ENCODE measurements around the gene ADPRM. TPM values are rescaled to one million over a fixed set of nuclear protein-coding genes. Genes with fewer than 3 reads are reported as not detected.

ADPRM gene
- total RNA-seq, 1 experiment from 2014 or later: 2.5 TPM

DNA sequence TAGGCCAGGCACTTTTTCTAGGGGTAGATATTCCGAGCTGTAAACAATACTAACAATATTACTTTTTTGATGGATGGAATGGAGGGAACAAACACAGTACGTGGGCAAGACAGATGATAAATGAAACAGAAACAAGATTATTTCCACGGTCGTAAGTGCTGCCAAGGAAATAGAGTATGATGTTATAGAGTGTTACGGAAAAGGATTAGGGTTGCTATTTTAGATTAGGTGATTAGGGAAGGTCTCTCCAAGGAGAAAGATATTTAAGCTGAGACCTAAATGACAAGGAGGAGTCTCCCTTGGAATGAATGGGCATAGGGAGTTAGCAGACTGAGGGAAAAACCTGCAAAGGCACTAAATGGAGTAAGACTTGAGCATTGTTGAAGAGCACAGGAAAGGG, 8.3 kb downstream of the ADPRM start:
- H3K27ac Mint-ChIP-seq (ENCODE audit: unreplicated experiment): no peak overlapping the region
- no peaks in the 10 kb centered on the region for H3K27me3 ChIP-seq (replicated peaks; ENCODE audit: control insufficient read depth, insufficient read depth, low read length)
- ChIA-PET CTCF (no interaction called here), POLR2A (no interaction called here)
- no peak for DNase-seq
- H3K9me3 Mint-ChIP-seq (ENCODE audit: unreplicated experiment): no peaks in the 10 kb centered on the region
- no peaks in the 10 kb centered on the region for H3K4me1 Mint-ChIP-seq (ENCODE audit: low read depth, unreplicated experiment)
- H3K36me3 Mint-ChIP-seq (ENCODE audit: insufficient read depth, unreplicated experiment): peaks cover 7% of the 10 kb centered on the region
- intact Hi-C loops (cut with micrococcal nuclease; ENCODE audit: unreplicated experiment): no loop called here
- H3K9me3 ChIP-seq: no peaks in the 10 kb centered on the region
- H3K4me3 ChIP-seq (ENCODE audit: low read depth, low read length): no peak overlapping the region
- H3K36me3 ChIP-seq (ENCODE audit: control insufficient read depth, insufficient read depth, low read length): no peaks in the 10 kb centered on the region
- TF ChIP-seq, protein P1, sequence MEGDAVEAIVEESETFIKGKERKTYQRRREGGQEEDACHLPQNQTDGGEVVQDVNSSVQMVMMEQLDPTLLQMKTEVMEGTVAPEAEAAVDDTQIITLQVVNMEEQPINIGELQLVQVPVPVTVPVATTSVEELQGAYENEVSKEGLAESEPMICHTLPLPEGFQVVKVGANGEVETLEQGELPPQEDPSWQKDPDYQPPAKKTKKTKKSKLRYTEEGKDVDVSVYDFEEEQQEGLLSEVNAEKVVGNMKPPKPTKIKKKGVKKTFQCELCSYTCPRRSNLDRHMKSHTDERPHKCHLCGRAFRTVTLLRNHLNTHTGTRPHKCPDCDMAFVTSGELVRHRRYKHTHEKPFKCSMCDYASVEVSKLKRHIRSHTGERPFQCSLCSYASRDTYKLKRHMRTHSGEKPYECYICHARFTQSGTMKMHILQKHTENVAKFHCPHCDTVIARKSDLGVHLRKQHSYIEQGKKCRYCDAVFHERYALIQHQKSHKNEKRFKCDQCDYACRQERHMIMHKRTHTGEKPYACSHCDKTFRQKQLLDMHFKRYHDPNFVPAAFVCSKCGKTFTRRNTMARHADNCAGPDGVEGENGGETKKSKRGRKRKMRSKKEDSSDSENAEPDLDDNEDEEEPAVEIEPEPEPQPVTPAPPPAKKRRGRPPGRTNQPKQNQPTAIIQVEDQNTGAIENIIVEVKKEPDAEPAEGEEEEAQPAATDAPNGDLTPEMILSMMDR (IDR thresholded peaks at IDR 0.05; ENCODE audit: insufficient read depth in 1 of 2, low read depth in 1 of 2, low read length in 1 of 2, severe bottlenecking in 1 of 2, unreplicated experiment in 1 of 2): no peak
- no peaks in the 10 kb centered on the region for H3K27me3 Mint-ChIP-seq (ENCODE audit: insufficient read depth, unreplicated experiment)
- no peak overlapping the region for H3K4me3 Mint-ChIP-seq (ENCODE audit: unreplicated experiment)
- no TSS peak for BruUV-seq (replicated peaks)
- H3K4me1 ChIP-seq: no peaks in the 10 kb centered on the region

DNA sequence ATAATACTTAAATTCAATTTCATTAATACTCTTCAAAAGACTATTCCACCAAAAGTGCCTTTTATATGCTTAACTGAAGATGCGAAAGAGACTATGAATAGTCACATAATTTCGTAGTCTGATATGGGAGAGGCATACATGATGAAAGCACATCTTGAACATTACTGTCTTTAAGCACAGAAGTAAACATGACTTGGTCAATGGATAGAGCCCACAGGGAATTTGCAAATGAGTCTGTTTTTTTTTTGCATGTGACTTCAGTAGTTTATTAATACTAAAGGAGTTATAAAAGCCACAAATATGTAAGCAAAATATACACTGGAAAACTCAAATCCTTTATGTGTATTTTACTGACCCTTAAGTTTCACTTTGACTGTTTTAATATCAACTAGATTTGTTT, 15.9 kb downstream of the ADPRM start:
- intact Hi-C loops (cut with micrococcal nuclease; ENCODE audit: unreplicated experiment): no loop called here
- TF ChIP-seq, protein P1 (IDR thresholded peaks at IDR 0.05; ENCODE audit: insufficient read depth in 1 of 2, low read depth in 1 of 2, low read length in 1 of 2, severe bottlenecking in 1 of 2, unreplicated experiment in 1 of 2): no peak
- Mint-ChIP-seq H3K9me3 (ENCODE audit: unreplicated experiment) (no peaks in the 10 kb centered on the region), H3K27me3 (ENCODE audit: insufficient read depth, unreplicated experiment) (no peaks in the 10 kb centered on the region), H3K36me3 (ENCODE audit: insufficient read depth, unreplicated experiment) (peaks cover 11% of the 10 kb centered on the region), H3K4me1 (ENCODE audit: low read depth, unreplicated experiment) (no peaks in the 10 kb centered on the region), H3K27ac (ENCODE audit: unreplicated experiment) (no peak overlapping the region), H3K4me3 (ENCODE audit: unreplicated experiment) (no peak overlapping the region)
- Histone ChIP-seq H3K36me3 (ENCODE audit: control insufficient read depth, insufficient read depth, low read length) (no peaks in the 10 kb centered on the region), H3K4me1 (no peaks in the 10 kb centered on the region), H3K4me3 (ENCODE audit: low read depth, low read length) (no peak overlapping the region), H3K27me3 (replicated peaks; ENCODE audit: control insufficient read depth, insufficient read depth, low read length) (no peaks in the 10 kb centered on the region), H3K9me3 (no peaks in the 10 kb centered on the region)
- no TSS peak for BruUV-seq (replicated peaks)
- CTCF ChIA-PET: no interaction called here
- POLR2A ChIA-PET: no interaction called here
- no peak for DNase-seq

DNA sequence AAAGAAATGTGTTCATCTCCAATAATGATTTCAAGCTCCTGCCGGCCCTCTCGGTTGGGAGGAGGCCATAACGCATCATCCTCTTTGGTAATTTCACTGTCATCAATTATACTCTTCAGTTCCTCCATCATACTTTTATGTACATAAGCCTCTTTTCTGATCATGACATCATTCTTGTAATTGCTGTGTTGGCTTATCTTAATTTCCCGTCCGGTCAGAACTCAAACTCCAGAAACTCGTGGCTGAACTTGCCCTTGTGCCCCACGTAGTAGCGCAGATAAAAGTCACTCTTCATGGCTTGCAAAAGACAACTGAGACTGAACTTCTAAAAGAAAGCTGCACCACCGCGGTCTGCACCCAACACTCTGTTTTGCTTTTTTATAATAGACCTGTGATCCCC, 18.8 kb downstream of the ADPRM start:
- ChIA-PET POLR2A (no interaction called here), CTCF (no interaction called here)
- intact Hi-C loops (cut with micrococcal nuclease; ENCODE audit: unreplicated experiment): no loop called here
- no peak for DNase-seq
- Mint-ChIP-seq H3K36me3 (ENCODE audit: insufficient read depth, unreplicated experiment) (no peaks in the 10 kb centered on the region), H3K27ac (ENCODE audit: unreplicated experiment) (no peak overlapping the region), H3K9me3 (ENCODE audit: unreplicated experiment) (no peaks in the 10 kb centered on the region), H3K4me1 (ENCODE audit: low read depth, unreplicated experiment) (no peaks in the 10 kb centered on the region), H3K27me3 (ENCODE audit: insufficient read depth, unreplicated experiment) (no peaks in the 10 kb centered on the region), H3K4me3 (ENCODE audit: unreplicated experiment) (no peak overlapping the region)
- TF ChIP-seq, protein P1 (IDR thresholded peaks at IDR 0.05; ENCODE audit: insufficient read depth in 1 of 2, low read depth in 1 of 2, low read length in 1 of 2, severe bottlenecking in 1 of 2, unreplicated experiment in 1 of 2): no peak
- no peaks in the 10 kb centered on the region for H3K27me3 ChIP-seq (replicated peaks; ENCODE audit: control insufficient read depth, insufficient read depth, low read length)
- H3K9me3 ChIP-seq: no peaks in the 10 kb centered on the region
- BruUV-seq (replicated peaks): no TSS peak
- no peak overlapping the region for H3K4me3 ChIP-seq (ENCODE audit: low read depth, low read length)
- no peaks in the 10 kb centered on the region for H3K4me1 ChIP-seq
- H3K36me3 ChIP-seq (ENCODE audit: control insufficient read depth, insufficient read depth, low read length): no peaks in the 10 kb centered on the region
